Ishikawa (cell line): ENCODE measurements around the gene FHOD1.

ENCODE experiments used
- CEBPB ChIP-seq: IDR thresholded peaks from 2 replicates; pipeline ENCODE4 v1.6.1; 2012
- CREB1 ChIP-seq: IDR thresholded peaks from 2 replicates; pipeline ENCODE4 v1.6.1; 2012; ENCODE audit warnings: low read depth
- EGR1 ChIP-seq: IDR thresholded peaks from 2 replicates; pipeline ENCODE4 v1.6.1; 2012
- EP300 ChIP-seq: IDR thresholded peaks from 2 replicates; pipeline ENCODE4 v1.6.1; 2012; ENCODE audit warnings: borderline replicate concordance
- FOXM1 ChIP-seq: IDR thresholded peaks from 2 replicates; pipeline ENCODE4 v1.6.1; 2012; ENCODE audit warnings: low read depth, borderline replicate concordance
- MAX ChIP-seq: IDR thresholded peaks from 2 replicates; pipeline ENCODE4 v1.6.1; 2012
- NFIC ChIP-seq: IDR thresholded peaks from 2 replicates; pipeline ENCODE4 v1.6.1; 2012
- RAD21 ChIP-seq: IDR thresholded peaks from 2 replicates; pipeline ENCODE4 v1.6.1; 2012; ENCODE audit warnings: low read depth
- REST ChIP-seq: IDR thresholded peaks from 2 replicates; pipeline ENCODE4 v1.6.1; 2012; ENCODE audit warnings: low read depth, mild to moderate bottlenecking
- TAF1 ChIP-seq: IDR thresholded peaks from 2 replicates; pipeline ENCODE4 v1.6.1; 2012; ENCODE audit warnings: low read depth, mild to moderate bottlenecking
- TCF12 ChIP-seq: IDR thresholded peaks from 2 replicates; pipeline ENCODE4 v1.6.1; 2012; ENCODE audit warnings: low read depth
- TEAD4 ChIP-seq: IDR thresholded peaks from 2 replicates; pipeline ENCODE4 v1.6.1; 2012
- USF1 ChIP-seq: IDR thresholded peaks from 2 replicates; pipeline ENCODE4 v1.6.1; 2012
- YY1 ChIP-seq: IDR thresholded peaks from 2 replicates; pipeline ENCODE4 v1.6.1; 2012; ENCODE audit warnings: low read depth
- ZBTB7A ChIP-seq: IDR thresholded peaks from 2 replicates; pipeline ENCODE4 v1.6.1; 2012; ENCODE audit warnings: low read depth

FHOD1 gene

GRCh38 chr16:67207249-67208091 is 39.8 kb downstream of the FHOD1 start:
- TF ChIP-seq RAD21, result no peak
- no peak for TF ChIP-seq REST
- TF ChIP-seq CREB1, result no peak
- TF ChIP-seq TCF12, result no peak
- no peak for TF ChIP-seq FOXM1
- no peak for TF ChIP-seq NFIC
- TF ChIP-seq MAX, result no peak
- no peak for TF ChIP-seq USF1
- no peak for TF ChIP-seq EGR1
- no peak for TF ChIP-seq CEBPB
- no peak for TF ChIP-seq ZBTB7A
- no peak for TF ChIP-seq YY1
- TF ChIP-seq TAF1, result no peak
- TF ChIP-seq EP300, result no peak
- no peak for TF ChIP-seq TEAD4

GRCh38 chr16:67206838-67207248 is 40.4 kb downstream of the FHOD1 start:
- no peak for TF ChIP-seq TEAD4
- no peak for TF ChIP-seq REST
- no peak for TF ChIP-seq TCF12
- TF ChIP-seq USF1, result no peak

- no peak for TF ChIP-seq EGR1
- TF ChIP-seq ZBTB7A, result no peak
- TF ChIP-seq CEBPB, result no peak
- TF ChIP-seq CREB1, result no peak
- no peak for TF ChIP-seq RAD21
- no peak for TF ChIP-seq EP300
- TF ChIP-seq REST, result no peak
- no peak for TF ChIP-seq YY1
- no peak for TF ChIP-seq USF1
- no peak for TF ChIP-seq NFIC
- no peak for TF ChIP-seq TAF1
- no peak for TF ChIP-seq TEAD4
- no peak for TF ChIP-seq TCF12
- TF ChIP-seq MAX, result no peak
These were observed 41.0 kb downstream of the FHOD1 start for GRCh38 chr16:67206129-67206837.

GRCh38 chr16:67204076-67204475 is 43.2 kb downstream of the FHOD1 start:
- no peak for TF ChIP-seq TCF12
- no peak for TF ChIP-seq RAD21
- TF ChIP-seq EGR1, result no peak
- no peak for TF ChIP-seq ZBTB7A
- TF ChIP-seq EP300, result no peak
- no peak for TF ChIP-seq CEBPB
- no peak for TF ChIP-seq USF1
- no peak for TF ChIP-seq TAF1
- TF ChIP-seq YY1, result no peak
- no peak for TF ChIP-seq TEAD4
- TF ChIP-seq REST, result no peak
- no peak for TF ChIP-seq MAX
- TF ChIP-seq FOXM1, result no peak
- no peak for TF ChIP-seq CREB1
- no peak for TF ChIP-seq NFIC
